HepG2 (cell line): ENCODE data around the gene FZD7. TPM values are rescaled to one million over a fixed set of nuclear protein-coding genes. Genes with fewer than 3 reads are reported as not detected.

ENCODE experiments used
- ATAC-seq: fragments of 200-7000 bp; cut with Tn5 transposase; 3 replicates; pipeline ENCODE4 v1.9.1; 2020; ENCODE audit warnings: mild to moderate bottlenecking, moderate library complexity
- BruUV-seq: library from RNA; stranded (reverse); fragments of 400-500 nt; replicated peaks from 2 replicates; lab custom pipeline; 2021; lab: Mats Ljungman, UMichigan
- CTCF ChIA-PET: fragments of 300-600 bp; formaldehyde crosslinking; extraction: SDS; loops from one replicate; lab custom pipeline; 2021; ENCODE audit warnings: low total read pairs, inconsistent platforms, low intra/inter-chr PET ratio; lab: Yijun Ruan, JAX
- POLR2A ChIA-PET: fragments of 350-600 bp; sonication (Branson Sonifier 250); formaldehyde crosslinking; loops from one replicate; lab custom pipeline; 2020; ENCODE audit warnings: antibody characterized with exemption, inconsistent platforms; lab: Yijun Ruan, JAX
- DNase-seq: peaks from one replicate; pipeline ENCODE4 v3.0.0-alpha.2; 2015; ENCODE audit warnings: low spot score
- FAIRE-seq: peaks from 3 replicates; lab custom pipeline; 2011; peaks lifted over from hg19 to GRCh38; lab: Jason Lieb, UNC
- H2AFZ ChIP-seq: one replicate; pipeline ENCODE4 v1.6.1; 2011; ENCODE audit warnings: low read length, inconsistent platforms
- H3K27ac ChIP-seq: fragments of 300-600 bp; 3 replicates; pipeline ENCODE4 v1.8.0; 2011; ENCODE audit warnings: mixed run types, mild to moderate bottlenecking, mixed read lengths, low read length, inconsistent platforms; ENCODE audit not compliant: insufficient read depth; ENCODE audit errors: extremely low read length
- H3K27me3 ChIP-seq, 2 experiments: fragments of 200-600 bp in 1 of 2; 2 replicates in 1 of 2; 3 replicates in 1 of 2; pipeline versions ENCODE4 v1.6.0 to v1.8.0; 2011; ENCODE audit warnings: low read length in 2 of 2, mild to moderate bottlenecking in 2 of 2, moderate library complexity in 2 of 2, inconsistent platforms in 1 of 2; ENCODE audit not compliant: insufficient read depth in 2 of 2, control insufficient read depth in 1 of 2
- H3K36me3 ChIP-seq, 2 experiments: fragments of 200-600 bp in 1 of 2; replicated peaks in 1 of 2; 2 replicates in 1 of 2; 3 replicates in 1 of 2; pipeline versions ENCODE4 v1.5.1 to v1.8.0; 2011; ENCODE audit warnings: low read length in 2 of 2, inconsistent platforms in 1 of 2; ENCODE audit not compliant: insufficient read depth in 2 of 2, control insufficient read depth in 1 of 2
- H3K4me1 ChIP-seq: 2 replicates; pipeline ENCODE4 v1.5.1; 2012; ENCODE audit warnings: low read length, inconsistent platforms; ENCODE audit not compliant: insufficient read depth
- H3K4me2 ChIP-seq: 2 replicates; pipeline ENCODE4 v1.6.0; 2011; ENCODE audit warnings: low read depth, low read length, inconsistent platforms
- H3K4me3 ChIP-seq, 3 experiments: fragments of 200-600 bp in 1 of 3; sonication (generic), shearing (Covaris generic) in 1 of 3; replicated peaks in 1 of 3; 2 replicates each; pipeline ENCODE4 v1.5.1; 2011 to 2016; ENCODE audit warnings: low read length in 3 of 3, inconsistent platforms in 2 of 3, low read depth in 2 of 3, mild to moderate bottlenecking in 2 of 3, control low read depth in 1 of 3, mixed read lengths in 1 of 3; ENCODE audit not compliant: insufficient read depth in 1 of 3
- H3K79me2 ChIP-seq: one replicate; pipeline ENCODE4 v1.6.1; 2011; ENCODE audit warnings: low read length, inconsistent platforms; ENCODE audit not compliant: insufficient read depth
- H3K9ac ChIP-seq: 2 replicates; pipeline ENCODE4 v1.6.0; 2011; ENCODE audit warnings: mild to moderate bottlenecking, low read depth, low read length, inconsistent platforms; ENCODE audit not compliant: insufficient read depth
- H3K9me3 ChIP-seq: 2 replicates; pipeline ENCODE4 v1.5.1; 2012; ENCODE audit warnings: mild to moderate bottlenecking, low read length
- H4K20me1 ChIP-seq: 2 replicates; pipeline ENCODE4 v1.6.0; 2011; ENCODE audit warnings: inconsistent platforms, mild to moderate bottlenecking, low read length, moderate library complexity; ENCODE audit not compliant: insufficient read depth
- EP300 ChIP-seq, 3 experiments: sonication (generic) in 1 of 3; formaldehyde crosslinking in 1 of 3; IDR thresholded peaks; 2 replicates each; pipeline versions ENCODE4 v1.5.1 to v1.6.1; 2011 to 2020; ENCODE audit warnings: low read depth in 2 of 3, low read length in 2 of 3, borderline replicate concordance in 1 of 3, improper control_type of control experiment in 1 of 3, mild to moderate bottlenecking in 1 of 3, missing genetic modification reagents in 1 of 3, moderate library complexity in 1 of 3
- GATAD2A ChIP-seq: IDR thresholded peaks from 2 replicates; pipeline ENCODE4 v1.6.1; 2016
- MEF2D ChIP-seq: sonication (generic); formaldehyde crosslinking; IDR thresholded peaks from 2 replicates; pipeline ENCODE4 v1.5.1; 2020; ENCODE audit warnings: mild to moderate bottlenecking, missing genetic modification reagents
- U2AF2 ChIP-seq: fragments of 200-400 bp; formaldehyde crosslinking; IDR thresholded peaks from 2 replicates; pipeline ENCODE4 v1.6.1; 2017; ENCODE audit warnings: low read depth, mild to moderate bottlenecking, low read length
- ZFYVE20 ChIP-seq: sonication (generic); formaldehyde crosslinking; IDR thresholded peaks from 2 replicates; pipeline ENCODE4 v1.8.0; 2023; ENCODE audit warnings: low read depth, mild to moderate bottlenecking, moderate library complexity, missing genetic modification reagents, borderline replicate concordance
- ZNF235 ChIP-seq: sonication (generic); formaldehyde crosslinking; IDR thresholded peaks from 2 replicates; pipeline ENCODE4 v1.8.1; 2023; ENCODE audit warnings: mild to moderate bottlenecking, missing genetic modification reagents, borderline replicate concordance
- ZNF547 ChIP-seq: sonication (generic); formaldehyde crosslinking; IDR thresholded peaks from 2 replicates; pipeline ENCODE4 v1.5.1; 2020; ENCODE audit warnings: mild to moderate bottlenecking, missing genetic modification reagents
- WGBS: methylation state at CpG from one replicate; pipeline ENCODE4 v1.1.6; 2017; ENCODE audit warnings: low lambda C conversion rate; 5-methylcytosine and 5-hydroxymethylcytosine counted together
- in situ Hi-C: cut with HindIII; loops from 2 replicates; pipeline ENCODE4 v1.10.0; 2017; ENCODE audit warnings: low pct_unique_long_range_greater_than_20kb; ENCODE audit not compliant: extremely low pct_ligation_motif_present
- intact Hi-C: fragments of 100-400 bp; cut with micrococcal nuclease; formaldehyde crosslinking; loops from one replicate; pipeline ENCODE4 v1.10.0; 2022; ENCODE audit not compliant: unreplicated experiment
- polyA plus RNA-seq, 8 experiments: library from polyadenylated mRNA; depleted of rRNA in 3 of 8; stranded (reverse) in 7 of 8; unstranded in 1 of 8; fragments of >200 nt; fragmentation: Illumina TruSeq in 4 of 8; extraction: Trizol in 4 of 8; gene quantifications; 2 replicates each; pipeline versions ENCODE4 v1.2.1 to v1.2.3, GENCODE V29; 2011 to 2016; ENCODE audit warnings: low read depth in 4 of 8, missing spikeins in 1 of 8, mixed read lengths in 1 of 8; ENCODE audit not compliant: insufficient read depth in 1 of 8
- total RNA-seq, 5 experiments: library from RNA; depleted of rRNA; stranded (reverse); fragments of >200 nt; fragmentation: Illumina TruSeq; extraction: Trizol; gene quantifications; 2 replicates each; pipeline ENCODE4 v1.2.3, GENCODE V29; 2016; ENCODE audit warnings: low read depth in 1 of 5
- TF ChIP-seq, protein P1 (sequence below), 2 experiments: fragments of 450-650 bp in 1 of 2; sonication (generic) in 1 of 2; formaldehyde crosslinking; IDR thresholded peaks; 2 replicates each; pipeline versions ENCODE4 v1.5.0 to v1.8.0; 2020 to 2022; ENCODE audit warnings: mild to moderate bottlenecking in 1 of 2, missing genetic modification reagents in 1 of 2
- TF ChIP-seq, protein P2 (sequence below): sonication (generic); formaldehyde crosslinking; conservative IDR thresholded peaks from 2 replicates; pipeline ENCODE4 v1.4.0; 2020; ENCODE audit warnings: missing genetic modification reagents
- TF ChIP-seq, protein P3 (sequence below): sonication (generic); formaldehyde crosslinking; IDR thresholded peaks from 2 replicates; pipeline ENCODE4 v1.8.0; 2022; ENCODE audit warnings: missing genetic modification reagents, mild to moderate bottlenecking, moderate library complexity, borderline replicate concordance

The FZD7 gene
- total and polyA plus RNA-seq, 2 of the 13 experiments (the other 11 are each of a cell fraction or from before 2014, with no cell fraction given), result 0.13 to 0.38 TPM

DNA sequence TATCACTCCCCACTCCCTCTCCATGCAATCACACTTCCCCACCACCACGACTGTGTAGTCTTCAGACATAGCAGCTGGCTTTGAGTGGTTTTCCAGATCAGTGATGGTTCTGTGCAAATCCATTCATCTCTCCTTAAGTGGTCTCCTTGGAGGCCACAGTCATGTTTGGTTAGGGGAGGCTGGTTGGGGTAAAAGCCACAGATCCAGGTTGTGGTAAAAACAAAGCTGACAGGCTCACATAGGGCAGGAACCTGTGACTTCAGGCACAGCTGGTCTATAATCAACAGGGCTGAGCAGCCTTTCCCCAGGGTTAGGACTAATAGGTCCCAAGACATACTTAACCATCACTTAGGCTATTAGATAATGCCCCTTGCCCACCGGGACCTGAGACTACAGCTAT is 46.2 kb upstream of the FZD7 start:
- no peak for TF ChIP-seq EP300 (IDR thresholded peaks at IDR 0.05; ENCODE audit: low read depth in 2 of 2, low read length in 2 of 2)
- no peak for TF ChIP-seq EP300 (CRISPR knock-in tag; IDR thresholded peaks at IDR 0.05; ENCODE audit: borderline replicate concordance)
- TF ChIP-seq, protein P1, sequence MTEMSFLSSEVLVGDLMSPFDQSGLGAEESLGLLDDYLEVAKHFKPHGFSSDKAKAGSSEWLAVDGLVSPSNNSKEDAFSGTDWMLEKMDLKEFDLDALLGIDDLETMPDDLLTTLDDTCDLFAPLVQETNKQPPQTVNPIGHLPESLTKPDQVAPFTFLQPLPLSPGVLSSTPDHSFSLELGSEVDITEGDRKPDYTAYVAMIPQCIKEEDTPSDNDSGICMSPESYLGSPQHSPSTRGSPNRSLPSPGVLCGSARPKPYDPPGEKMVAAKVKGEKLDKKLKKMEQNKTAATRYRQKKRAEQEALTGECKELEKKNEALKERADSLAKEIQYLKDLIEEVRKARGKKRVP (CRISPR knock-in tag; IDR thresholded peaks at IDR 0.05), result no peak
- ChIA-PET CTCF (no interaction called here), POLR2A (no interaction called here)
- FAIRE-seq, result no peak
- no peak overlapping the region for H3K9ac ChIP-seq
- no peaks in the 10 kb centered on the region for H3K79me2 ChIP-seq
- no peaks in the 10 kb centered on the region for H4K20me1 ChIP-seq
- H3K4me1 ChIP-seq, result peaks cover 34% of the 10 kb centered on the region
- H3K27me3 ChIP-seq, result no peaks in the 10 kb centered on the region
- no peak overlapping the region for H3K27ac ChIP-seq
- intact Hi-C loops (no loop called here), in situ Hi-C loops (no loop called here)
- no TSS peak for BruUV-seq
- no peak overlapping the region for H2AFZ ChIP-seq
- H3K36me3 ChIP-seq, result no peaks in the 10 kb centered on the region
- no peak for ATAC-seq
- no peak overlapping the region for H3K4me2 ChIP-seq
- DNase-seq, result no peak
- no peak overlapping the region for H3K4me3 ChIP-seq
- no peaks in the 10 kb centered on the region for H3K9me3 ChIP-seq
- 79% methylated on average over 2 of the region's 2 CpGs for WGBS

DNA sequence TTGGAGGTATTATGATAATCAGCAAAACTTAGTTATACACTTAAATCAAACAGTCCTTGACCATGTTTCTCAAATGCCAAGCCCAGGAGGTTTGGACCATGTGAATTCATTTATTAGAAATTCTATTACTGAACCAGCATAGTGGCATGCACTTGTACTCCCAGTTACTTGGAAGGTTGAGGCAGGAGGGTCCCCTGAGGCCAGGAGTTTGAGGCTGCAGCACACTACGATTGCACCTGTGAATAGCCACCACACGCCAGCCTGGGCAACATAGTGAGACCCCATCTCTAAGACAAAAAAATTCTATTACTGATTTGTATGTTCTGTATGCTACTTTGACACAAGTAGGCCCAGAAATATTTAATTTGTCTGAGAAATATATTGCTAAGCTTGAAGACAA is 43.6 kb upstream of the FZD7 start:
- no peaks in the 10 kb centered on the region for H3K27me3 ChIP-seq
- H3K36me3 ChIP-seq, result no peaks in the 10 kb centered on the region
- in situ Hi-C loops (no loop called here), intact Hi-C loops (no loop called here)
- H2AFZ ChIP-seq, result no peak overlapping the region
- H4K20me1 ChIP-seq, result no peaks in the 10 kb centered on the region
- CTCF ChIA-PET, result no interaction called here
- H3K79me2 ChIP-seq, result no peaks in the 10 kb centered on the region
- no TSS peak for BruUV-seq
- POLR2A ChIA-PET, result no interaction called here
- H3K4me2 ChIP-seq, result no peak overlapping the region
- no peak overlapping the region for H3K9ac ChIP-seq
- DNase-seq (no peak), FAIRE-seq (no peak), ATAC-seq (no peak)
- no peak for TF ChIP-seq ZNF235
- no peak for TF ChIP-seq MEF2D (CRISPR knock-in tag)
- TF ChIP-seq ZNF547 (CRISPR knock-in tag), result no peak
- TF ChIP-seq, protein P2, sequence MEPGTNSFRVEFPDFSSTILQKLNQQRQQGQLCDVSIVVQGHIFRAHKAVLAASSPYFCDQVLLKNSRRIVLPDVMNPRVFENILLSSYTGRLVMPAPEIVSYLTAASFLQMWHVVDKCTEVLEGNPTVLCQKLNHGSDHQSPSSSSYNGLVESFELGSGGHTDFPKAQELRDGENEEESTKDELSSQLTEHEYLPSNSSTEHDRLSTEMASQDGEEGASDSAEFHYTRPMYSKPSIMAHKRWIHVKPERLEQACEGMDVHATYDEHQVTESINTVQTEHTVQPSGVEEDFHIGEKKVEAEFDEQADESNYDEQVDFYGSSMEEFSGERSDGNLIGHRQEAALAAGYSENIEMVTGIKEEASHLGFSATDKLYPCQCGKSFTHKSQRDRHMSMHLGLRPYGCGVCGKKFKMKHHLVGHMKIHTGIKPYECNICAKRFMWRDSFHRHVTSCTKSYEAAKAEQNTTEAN, result no peak
- TF ChIP-seq GATAD2A (CRISPR knock-in tag), result no peak
- TF ChIP-seq, protein P3, sequence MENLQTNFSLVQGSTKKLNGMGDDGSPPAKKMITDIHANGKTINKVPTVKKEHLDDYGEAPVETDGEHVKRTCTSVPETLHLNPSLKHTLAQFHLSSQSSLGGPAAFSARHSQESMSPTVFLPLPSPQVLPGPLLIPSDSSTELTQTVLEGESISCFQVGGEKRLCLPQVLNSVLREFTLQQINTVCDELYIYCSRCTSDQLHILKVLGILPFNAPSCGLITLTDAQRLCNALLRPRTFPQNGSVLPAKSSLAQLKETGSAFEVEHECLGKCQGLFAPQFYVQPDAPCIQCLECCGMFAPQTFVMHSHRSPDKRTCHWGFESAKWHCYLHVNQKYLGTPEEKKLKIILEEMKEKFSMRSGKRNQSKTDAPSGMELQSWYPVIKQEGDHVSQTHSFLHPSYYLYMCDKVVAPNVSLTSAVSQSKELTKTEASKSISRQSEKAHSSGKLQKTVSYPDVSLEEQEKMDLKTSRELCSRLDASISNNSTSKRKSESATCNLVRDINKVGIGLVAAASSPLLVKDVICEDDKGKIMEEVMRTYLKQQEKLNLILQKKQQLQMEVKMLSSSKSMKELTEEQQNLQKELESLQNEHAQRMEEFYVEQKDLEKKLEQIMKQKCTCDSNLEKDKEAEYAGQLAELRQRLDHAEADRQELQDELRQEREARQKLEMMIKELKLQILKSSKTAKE (CRISPR knock-in tag), result no peak
- no peak for TF ChIP-seq ZFYVE20
- no peak for TF ChIP-seq U2AF2
- H3K27ac ChIP-seq, result no peak overlapping the region
- H3K4me3 ChIP-seq, result no peak overlapping the region
- peaks cover 14% of the 10 kb centered on the region for H3K4me1 ChIP-seq
- no peaks in the 10 kb centered on the region for H3K9me3 ChIP-seq
- WGBS, result 71% methylated on average over 2 of the region's 2 CpGs
